Hepatocyte (in vitro differentiated cells): ENCODE measurements around the gene MORN5. TPM values are rescaled to one million over a fixed set of nuclear protein-coding genes. Genes with fewer than 3 reads are reported as not detected.
A peak's percentile ranks its signal among the peaks of the same experiment; 100 is the strongest.

ENCODE experiments used
- DNase-seq: peaks from one replicate; pipeline ENCODE4 v3.0.0-alpha.2; 2016; ENCODE audit warnings: low spot score
- H2AFZ ChIP-seq: fragments of 200-600 bp; sonication (generic); 2 replicates; pipeline ENCODE4 v1.6.0; 2016; ENCODE audit warnings: antibody characterized with exemption, mild to moderate bottlenecking
- H3K27ac ChIP-seq: fragments of 200-600 bp; sonication (generic); 2 replicates; pipeline ENCODE4 v1.5.1; 2016; ENCODE audit warnings: mild to moderate bottlenecking
- H3K27me3 ChIP-seq: fragments of 200-600 bp; sonication (generic); 2 replicates; pipeline ENCODE4 v1.6.1; 2016
- H3K36me3 ChIP-seq: fragments of 200-600 bp; sonication (generic); replicated peaks from 2 replicates; pipeline ENCODE4 v1.5.1; 2016; ENCODE audit warnings: low read depth; ENCODE audit not compliant: insufficient read depth
- H3K4me1 ChIP-seq: fragments of 200-600 bp; sonication (generic); 2 replicates; pipeline ENCODE4 v1.5.1; 2016; ENCODE audit warnings: mild to moderate bottlenecking, moderate library complexity; ENCODE audit not compliant: insufficient read depth
- H3K4me2 ChIP-seq: fragments of 200-600 bp; sonication (generic); 2 replicates; pipeline ENCODE4 v1.6.0; 2016
- H3K4me3 ChIP-seq: fragments of 200-600 bp; sonication (generic); 2 replicates; pipeline ENCODE4 v1.5.1; 2016; ENCODE audit warnings: mild to moderate bottlenecking
- H3K79me2 ChIP-seq: fragments of 200-600 bp; sonication (generic); 2 replicates; pipeline ENCODE4 v1.6.0; 2017; ENCODE audit warnings: mild to moderate bottlenecking
- H3K9me2 ChIP-seq: fragments of 200-600 bp; sonication (generic); replicated peaks from 2 replicates; pipeline ENCODE4 v1.6.0; 2017; ENCODE audit warnings: mild to moderate bottlenecking; ENCODE audit not compliant: insufficient read depth
- H3K9me3 ChIP-seq: fragments of 200-600 bp; sonication (generic); 2 replicates; pipeline ENCODE4 v1.5.1; 2016; ENCODE audit warnings: low read depth, mild to moderate bottlenecking
- H4K20me1 ChIP-seq: fragments of 200-600 bp; sonication (generic); 2 replicates; pipeline ENCODE4 v1.6.0; 2016; ENCODE audit warnings: mild to moderate bottlenecking; ENCODE audit not compliant: insufficient read depth, poor library complexity, severe bottlenecking
- CTCF ChIP-seq: fragments of 200-600 bp; sonication (generic); IDR thresholded peaks from 2 replicates; pipeline ENCODE4 v1.5.1; 2016; ENCODE audit warnings: antibody characterized with exemption, mild to moderate bottlenecking; ENCODE audit not compliant: poor library complexity
- EZH2 ChIP-seq: fragments of 200-600 bp; sonication (generic); IDR thresholded peaks from 2 replicates; pipeline ENCODE4 v1.6.1; 2016; ENCODE audit warnings: antibody characterized with exemption, mild to moderate bottlenecking, borderline replicate concordance
- EZH2phosphoT487 ChIP-seq: fragments of 200-600 bp; sonication (generic); IDR thresholded peaks from one replicate; pipeline ENCODE4 v1.6.1; 2018; ENCODE audit warnings: antibody characterized with exemption, mild to moderate bottlenecking, low read depth, moderate library complexity; ENCODE audit not compliant: unreplicated experiment, severe bottlenecking
- WGBS: methylation state at CpG from one replicate; pipeline ENCODE4 v1.1.6; 2016; ENCODE audit warnings: low lambda C conversion rate; ENCODE audit errors: missing lambda C conversion rate; 5-methylcytosine and 5-hydroxymethylcytosine counted together
- polyA plus RNA-seq: library from polyadenylated mRNA; unstranded; fragments of >200 nt; fragmentation: Nextera tagmentation; extraction: Ambion mirVana; gene quantifications from 2 replicates; pipeline ENCODE4 v1.2.1, GENCODE V29; 2016
- total RNA-seq: library from RNA; depleted of rRNA; stranded (reverse); fragments of >200 nt; gene quantifications from 2 replicates; pipeline ENCODE4 v1.2.3, GENCODE V29; 2014

Gene MORN5
- total and polyA plus RNA-seq, 2 experiments from 2014 or later = 0.95 TPM; not detected in 1

GRCh38 chr9:122179054-122179689 lies 19.5 kb downstream of the MORN5 start:
- no peaks in the 10 kb centered on the region for H3K36me3 ChIP-seq
- H3K9me2 ChIP-seq = no peaks in the 10 kb centered on the region
- no peaks in the 10 kb centered on the region for H4K20me1 ChIP-seq
- H3K27me3 ChIP-seq = peaks cover 9% of the 10 kb centered on the region
- 73% methylated on average over 5 of the region's 5 CpGs for WGBS
- no peak overlapping the region for H2AFZ ChIP-seq
- no peaks in the 10 kb centered on the region for H3K79me2 ChIP-seq
- no peaks in the 10 kb centered on the region for H3K9me3 ChIP-seq
- no peak overlapping the region for H3K4me3 ChIP-seq
- TF ChIP-seq CTCF (no peak), EZH2phosphoT487 (no peak), EZH2 (no peak)
- peaks cover 8% of the 10 kb centered on the region for H3K4me1 ChIP-seq
- peak overlapping the region; percentile 20 for H3K4me2 ChIP-seq
- H3K27ac ChIP-seq = peak overlapping the region; percentile 87
- no peak for DNase-seq

- 52% methylated on average over 2 of the region's 2 CpGs for WGBS
- peak; percentile 62 for DNase-seq
- Histone ChIP-seq H2AFZ (no peak overlapping the region), H3K4me2 (no peak overlapping the region), H3K4me3 (no peak overlapping the region), H3K27ac (peak overlapping the region; percentile 87), H3K9me3 (no peaks in the 10 kb centered on the region), H3K36me3 (no peaks in the 10 kb centered on the region), H3K27me3 (peaks cover 9% of the 10 kb centered on the region), H3K79me2 (no peaks in the 10 kb centered on the region), H4K20me1 (no peaks in the 10 kb centered on the region), H3K9me2 (no peaks in the 10 kb centered on the region), H3K4me1 (peaks cover 8% of the 10 kb centered on the region)
- TF ChIP-seq EZH2 (no peak), CTCF (no peak), EZH2phosphoT487 (no peak)
Observed at GRCh38 chr9:122179690-122180074, 20.0 kb downstream of the MORN5 start.

- Histone ChIP-seq H3K4me3 (no peak overlapping the region), H3K9me3 (no peaks in the 10 kb centered on the region), H3K4me2 (no peak overlapping the region), H2AFZ (no peak overlapping the region), H4K20me1 (no peaks in the 10 kb centered on the region), H3K79me2 (no peaks in the 10 kb centered on the region), H3K36me3 (no peaks in the 10 kb centered on the region), H3K4me1 (peaks cover 8% of the 10 kb centered on the region), H3K27ac (peak overlapping the region; percentile 87), H3K9me2 (no peaks in the 10 kb centered on the region), H3K27me3 (peaks cover 9% of the 10 kb centered on the region)
- 29% methylated on average over 4 of the region's 4 CpGs for WGBS
- peak; percentile 75 for DNase-seq
- TF ChIP-seq EZH2phosphoT487 = no peak
- no peak for TF ChIP-seq EZH2
- TF ChIP-seq CTCF = no peak
Observed at GRCh38 chr9:122180633-122181032, 20.9 kb downstream of the MORN5 start.

- peaks cover 9% of the 10 kb centered on the region for H3K27me3 ChIP-seq
- no peaks in the 10 kb centered on the region for H3K9me2 ChIP-seq
- no peak overlapping the region for H2AFZ ChIP-seq
- H3K79me2 ChIP-seq = no peaks in the 10 kb centered on the region
- H4K20me1 ChIP-seq = no peaks in the 10 kb centered on the region
- H3K4me1 ChIP-seq = peaks cover 8% of the 10 kb centered on the region
- no peaks in the 10 kb centered on the region for H3K9me3 ChIP-seq
- no peak for DNase-seq
- no peak overlapping the region for H3K4me3 ChIP-seq
- no peaks in the 10 kb centered on the region for H3K36me3 ChIP-seq
- no peak for TF ChIP-seq CTCF
- TF ChIP-seq EZH2 = no peak
- TF ChIP-seq EZH2phosphoT487 = no peak
- no peak overlapping the region for H3K27ac ChIP-seq
- 53% methylated on average over 7 of the region's 7 CpGs for WGBS
- no peak overlapping the region for H3K4me2 ChIP-seq
Observed at GRCh38 chr9:122183501-122183900, 23.8 kb downstream of the MORN5 start.
